Smooth muscle cell (in vitro differentiated cells): ENCODE results near the gene TAF5L. TPM values are rescaled to one million over a fixed set of nuclear protein-coding genes. Genes with fewer than 3 reads are reported as not detected.

Source experiments
- DNase-seq: peaks from one replicate; lab custom pipeline; 2025; ENCODE audit not compliant: unreplicated experiment; lab: John Stamatoyannopoulos, UW
- H2AFZ ChIP-seq: fragments of 200-600 bp; sonication (generic); 2 replicates; pipeline ENCODE4 v1.6.0; 2016; ENCODE audit warnings: antibody characterized with exemption, low read depth, mild to moderate bottlenecking
- H3F3A ChIP-seq: fragments of 200-600 bp; sonication (generic); 2 replicates; pipeline ENCODE4 v1.6.0; 2017; ENCODE audit warnings: antibody characterized with exemption, low read depth
- H3K27ac ChIP-seq: fragments of 200-600 bp; sonication (generic); 2 replicates; pipeline ENCODE4 v1.5.1; 2016; ENCODE audit warnings: low read depth, mild to moderate bottlenecking
- H3K27me3 ChIP-seq: fragments of 200-600 bp; sonication (generic); 2 replicates; pipeline ENCODE4 v1.6.1; 2016; ENCODE audit warnings: low read depth, mild to moderate bottlenecking
- H3K36me3 ChIP-seq: fragments of 200-600 bp; sonication (generic); 2 replicates; pipeline ENCODE4 v1.5.1; 2016; ENCODE audit warnings: low read depth
- H3K4me1 ChIP-seq: fragments of 200-600 bp; sonication (generic); 2 replicates; pipeline ENCODE4 v1.5.1; 2016; ENCODE audit warnings: low read depth
- H3K4me2 ChIP-seq: fragments of 200-600 bp; sonication (generic); 2 replicates; pipeline ENCODE4 v1.6.0; 2016; ENCODE audit warnings: mild to moderate bottlenecking
- H3K4me3 ChIP-seq: fragments of 200-600 bp; sonication (generic); 2 replicates; pipeline ENCODE4 v1.5.1; 2016; ENCODE audit warnings: mild to moderate bottlenecking
- H3K79me2 ChIP-seq: fragments of 200-600 bp; sonication (generic); 2 replicates; pipeline ENCODE4 v1.6.0; 2016; ENCODE audit warnings: low read depth, mild to moderate bottlenecking
- H3K9ac ChIP-seq: fragments of 200-600 bp; sonication (generic); 2 replicates; pipeline ENCODE4 v1.6.0; 2016; ENCODE audit warnings: low read depth
- H3K9me3 ChIP-seq: fragments of 200-600 bp; sonication (generic); replicated peaks from 2 replicates; pipeline ENCODE4 v1.5.1; 2016; ENCODE audit warnings: low read depth
- H4K20me1 ChIP-seq: fragments of 200-600 bp; sonication (generic); 2 replicates; pipeline ENCODE4 v1.6.0; 2016; ENCODE audit warnings: low read depth
- CTCF ChIP-seq: fragments of 200-600 bp; sonication (generic); IDR thresholded peaks from 2 replicates; pipeline ENCODE4 v1.5.1; 2017; ENCODE audit warnings: borderline replicate concordance, mild to moderate bottlenecking, antibody characterized with exemption; ENCODE audit not compliant: insufficient read depth, poor library complexity, severe bottlenecking
- WGBS: methylation state at CpG from one replicate; pipeline ENCODE4 v1.1.7; 2016; ENCODE audit warnings: low lambda C conversion rate; 5-methylcytosine and 5-hydroxymethylcytosine counted together
- polyA plus RNA-seq: library from polyadenylated mRNA; unstranded; fragments of >200 nt; fragmentation: Nextera tagmentation; extraction: Ambion mirVana; gene quantifications from 2 replicates; pipeline ENCODE4 v1.2.1, GENCODE V29; 2016
- total RNA-seq: library from RNA; depleted of rRNA; stranded (reverse); fragments of >200 nt; gene quantifications from 2 replicates; pipeline ENCODE4 v1.2.3, GENCODE V29; 2014

TAF5L gene
- total and polyA plus RNA-seq, 2 experiments from 2014 or later = 3.3 to 11.3 TPM

- Histone ChIP-seq H3K27ac (no peak overlapping the region), H3K79me2 (peaks cover 44% of the 10 kb centered on the region), H3K9me3 (no peaks in the 10 kb centered on the region), H3K36me3 (peaks cover 23% of the 10 kb centered on the region), H3K4me2 (no peak overlapping the region), H3K4me3 (no peak overlapping the region), H3K9ac (no peak overlapping the region), H3K4me1 (no peaks in the 10 kb centered on the region), H4K20me1 (peaks cover 54% of the 10 kb centered on the region), H2AFZ (no peak overlapping the region), H3F3A (no peaks in the 10 kb centered on the region), H3K27me3 (no peaks in the 10 kb centered on the region)
- DNase-seq = no peak
- TF ChIP-seq CTCF = no peak
- WGBS = 85% methylated on average over 5 of the region's 5 CpGs
Measured at GRCh38 chr1:229613938-229614337, 12.0 kb downstream of the TAF5L start.

- Histone ChIP-seq H2AFZ (no peak overlapping the region), H3K79me2 (no peaks in the 10 kb centered on the region), H3K4me2 (no peak overlapping the region), H3K4me3 (no peak overlapping the region), H3F3A (no peaks in the 10 kb centered on the region), H3K27me3 (no peaks in the 10 kb centered on the region), H3K27ac (no peak overlapping the region), H4K20me1 (peaks cover 7% of the 10 kb centered on the region), H3K9me3 (no peaks in the 10 kb centered on the region), H3K9ac (no peak overlapping the region), H3K4me1 (no peaks in the 10 kb centered on the region), H3K36me3 (peaks cover 32% of the 10 kb centered on the region)
- no peak for DNase-seq
- no peak for TF ChIP-seq CTCF
- 95% methylated on average over 2 of the region's 2 CpGs for WGBS
Measured at GRCh38 chr1:229608590-229608989, 17.3 kb downstream of the TAF5L start.

- H4K20me1 ChIP-seq = peaks cover 5% of the 10 kb centered on the region
- no peaks in the 10 kb centered on the region for H3K9me3 ChIP-seq
- no peak for TF ChIP-seq CTCF
- H3K9ac ChIP-seq = no peak overlapping the region
- H3K79me2 ChIP-seq = no peaks in the 10 kb centered on the region
- no peaks in the 10 kb centered on the region for H3K27me3 ChIP-seq
- H3K4me2 ChIP-seq = no peak overlapping the region
- H2AFZ ChIP-seq = no peak overlapping the region
- H3F3A ChIP-seq = no peaks in the 10 kb centered on the region
- no peak overlapping the region for H3K27ac ChIP-seq
- WGBS = 97% methylated on average over 2 of the region's 2 CpGs
- DNase-seq = no peak
- peaks cover 32% of the 10 kb centered on the region for H3K36me3 ChIP-seq
- H3K4me1 ChIP-seq = no peaks in the 10 kb centered on the region
- H3K4me3 ChIP-seq = no peak overlapping the region
Measured at GRCh38 chr1:229607370-229607769, 18.6 kb downstream of the TAF5L start.

GRCh38 chr1:229603371-229604005, 22.4 kb downstream of the TAF5L start:
- no peak overlapping the region for H3K4me3 ChIP-seq
- H3F3A ChIP-seq = no peaks in the 10 kb centered on the region
- H3K27ac ChIP-seq = no peak overlapping the region
- H4K20me1 ChIP-seq = peaks cover 16% of the 10 kb centered on the region
- H3K79me2 ChIP-seq = peaks cover 5% of the 10 kb centered on the region
- no peaks in the 10 kb centered on the region for H3K9me3 ChIP-seq
- no peaks in the 10 kb centered on the region for H3K27me3 ChIP-seq
- TF ChIP-seq CTCF = no peak
- peaks cover 14% of the 10 kb centered on the region for H3K36me3 ChIP-seq
- 91% methylated on average over 7 of the region's 7 CpGs for WGBS
- no peak overlapping the region for H3K4me2 ChIP-seq
- DNase-seq = no peak
- no peak overlapping the region for H2AFZ ChIP-seq
- no peaks in the 10 kb centered on the region for H3K4me1 ChIP-seq
- no peak overlapping the region for H3K9ac ChIP-seq
